CD14-positive monocyte (primary cell): ENCODE measurements around the gene TMEM88. TPM values are rescaled to one million over a fixed set of nuclear protein-coding genes. Genes with fewer than 3 reads are reported as not detected.

Experiments
- DNase-seq, 3 donors: peaks; one replicate each; pipeline ENCODE4 v3.0.0-alpha.2; 2011 to 2022
- H2AFZ ChIP-seq: 2 replicates; pipeline ENCODE4 v1.6.0; 2012; ENCODE audit warnings: mild to moderate bottlenecking, low read depth, low read length, inconsistent platforms; ENCODE audit not compliant: insufficient read depth, poor library complexity, severe bottlenecking
- H3K27ac ChIP-seq, 2 donors: 1 replicate in 1 of 2; 2 replicates in 1 of 2; pipeline ENCODE4 v1.5.1; 2012 to 2013; ENCODE audit warnings: low read length in 2 of 2, control low read depth in 1 of 2, inconsistent platforms in 1 of 2, low read depth in 1 of 2, mild to moderate bottlenecking in 1 of 2
- H3K27me3 ChIP-seq, 2 donors: one replicate each; pipeline versions ENCODE4 v1.6.0 to v1.6.1; 2011 to 2013; ENCODE audit warnings: low read length in 2 of 2; ENCODE audit not compliant: control insufficient read depth in 2 of 2, insufficient read depth in 2 of 2
- H3K36me3 ChIP-seq, 2 donors: replicated peaks in 1 of 2; 1 replicate in 1 of 2; 2 replicates in 1 of 2; pipeline versions ENCODE4 v1.5.1 to v1.6.1; 2012 to 2013; ENCODE audit warnings: low read length in 2 of 2, control low read depth in 1 of 2, inconsistent platforms in 1 of 2, mild to moderate bottlenecking in 1 of 2; ENCODE audit not compliant: insufficient read depth in 2 of 2, control insufficient read depth in 1 of 2
- H3K4me1 ChIP-seq, 2 donors: 1 replicate in 1 of 2; 2 replicates in 1 of 2; pipeline versions ENCODE4 v1.5.1 to v1.6.1; 2012 to 2013; ENCODE audit warnings: low read length in 2 of 2, control low read depth in 1 of 2, inconsistent platforms in 1 of 2, mild to moderate bottlenecking in 1 of 2, moderate library complexity in 1 of 2; ENCODE audit not compliant: insufficient read depth in 2 of 2, control insufficient read depth in 1 of 2
- H3K4me2 ChIP-seq: replicated peaks from 2 replicates; pipeline ENCODE3; 2012; ENCODE audit warnings: low read length, moderate library complexity, mild to moderate bottlenecking; ENCODE audit not compliant: poor library complexity, severe bottlenecking; ENCODE audit errors: extremely low read depth
- H3K4me3 ChIP-seq, 3 experiments: fragments of 200-600 bp in 1 of 3; sonication (generic) in 1 of 3; replicated peaks in 1 of 3; 1 replicate in 2 of 3; 2 replicates in 1 of 3; pipeline ENCODE4 v1.5.1; 2011 to 2013; ENCODE audit warnings: low read length in 3 of 3, mild to moderate bottlenecking in 3 of 3, control low read depth in 2 of 3, low read depth in 2 of 3, inconsistent platforms in 1 of 3, moderate library complexity in 1 of 3
- H3K79me2 ChIP-seq: 2 replicates; pipeline ENCODE4 v1.6.0; 2012; ENCODE audit warnings: mild to moderate bottlenecking, control low read depth, inconsistent platforms, low read length, moderate library complexity; ENCODE audit not compliant: insufficient read depth
- H3K9ac ChIP-seq: 2 replicates; pipeline ENCODE4 v1.6.0; 2017; ENCODE audit warnings: low read length, mild to moderate bottlenecking; ENCODE audit not compliant: insufficient read depth, poor library complexity, severe bottlenecking
- H3K9me3 ChIP-seq, 2 donors: replicated peaks in 1 of 2; 1 replicate in 1 of 2; 2 replicates in 1 of 2; pipeline versions ENCODE4 v1.5.1 to v1.6.1; 2012 to 2013; ENCODE audit warnings: low read length in 2 of 2, control low read depth in 1 of 2; ENCODE audit not compliant: control insufficient read depth in 1 of 2, insufficient read depth in 1 of 2
- H4K20me1 ChIP-seq: 2 replicates; pipeline ENCODE4 v1.6.0; 2012; ENCODE audit warnings: mild to moderate bottlenecking, low read length, control low read depth, moderate library complexity; ENCODE audit not compliant: insufficient read depth
- H3K27ac Mint-ChIP-seq, 7 donors: one replicate each; pipeline ENCODE4 v1.8.0; 2020; ENCODE audit warnings: mild to moderate bottlenecking in 7 of 7, mixed read lengths in 7 of 7, moderate library complexity in 6 of 7, inconsistent platforms in 2 of 7
- H3K27me3 Mint-ChIP-seq, 3 donors: one replicate each; pipeline ENCODE4 v1.8.0; 2021 to 2022; ENCODE audit warnings: low read depth in 3 of 3, mild to moderate bottlenecking in 3 of 3, mixed read lengths in 3 of 3, moderate library complexity in 3 of 3, inconsistent platforms in 1 of 3
- H3K36me3 Mint-ChIP-seq, 2 donors: one replicate each; pipeline ENCODE4 v1.8.0; 2020; ENCODE audit warnings: mixed read lengths in 2 of 2, inconsistent platforms in 1 of 2, mild to moderate bottlenecking in 1 of 2
- H3K4me1 Mint-ChIP-seq: one replicate; pipeline ENCODE4 v1.8.0; 2020; ENCODE audit warnings: mild to moderate bottlenecking, mixed read lengths
- H3K4me3 Mint-ChIP-seq, 2 donors: one replicate each; pipeline ENCODE4 v1.8.0; 2020; ENCODE audit warnings: mild to moderate bottlenecking in 2 of 2, mixed read lengths in 2 of 2, moderate library complexity in 1 of 2
- H3K9me3 Mint-ChIP-seq, 7 donors: one replicate each; pipeline ENCODE4 v1.8.0; 2020 to 2022; ENCODE audit warnings: mixed read lengths in 7 of 7, mild to moderate bottlenecking in 6 of 7, moderate library complexity in 6 of 7, inconsistent platforms in 2 of 7
- WGBS: methylation state at CpG from one replicate; pipeline ENCODE4 v1.1.5; 2013; ENCODE audit warnings: missing lambda C conversion rate; ENCODE audit not compliant: insufficient coverage; 5-methylcytosine and 5-hydroxymethylcytosine counted together
- intact Hi-C, 2 donors: fragments of 100-400 bp; cut with micrococcal nuclease; formaldehyde crosslinking; loops; one replicate each; pipeline versions ENCODE4 v1.15.0 to v1.15.1; 2023
- polyA plus RNA-seq, 3 donors: library from polyadenylated mRNA; depleted of rRNA in 1 of 3; unstranded in 2 of 3; stranded (reverse) in 1 of 3; fragments of 300-500 nt in 2 of 3; fragments of >200 nt in 1 of 3; fragmentation: Illumina TruSeq in 2 of 3; gene quantifications; 1 replicate in 2 of 3; 2 replicates in 1 of 3; pipeline ENCODE4 v1.2.3, GENCODE V29; 2012 to 2021
- TF ChIP-seq, protein P1 (sequence below): fragments of 200-600 bp; IDR thresholded peaks from one replicate; pipeline ENCODE4 v1.8.0; 2022; ENCODE audit warnings: antibody characterized with exemption, mild to moderate bottlenecking

TMEM88 gene
- polyA plus RNA-seq, 3 donors = 10.2 TPM; not detected in 2

DNA sequence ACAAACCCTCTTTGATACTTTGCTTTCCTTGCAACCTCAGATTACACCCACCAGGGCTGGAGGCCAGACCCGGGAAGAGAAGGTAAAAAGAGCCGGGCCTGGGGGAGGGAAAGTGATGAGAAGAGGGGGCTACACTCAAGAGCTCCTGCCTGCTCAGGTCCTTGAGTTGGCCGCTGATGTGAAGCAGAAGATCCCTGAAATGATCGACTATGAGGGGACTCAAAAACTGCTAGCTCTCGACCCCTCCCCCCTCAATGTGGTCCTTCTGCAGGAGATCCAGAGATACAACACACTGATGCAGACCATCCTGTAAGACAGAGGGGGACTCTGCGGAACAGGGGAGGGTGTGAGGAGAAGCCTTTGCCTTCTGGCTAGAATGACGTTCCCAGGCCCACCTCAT lies 23.6 kb upstream of the TMEM88 start:
- Histone ChIP-seq H3K4me2 (no peak overlapping the region), H3K4me1 (peaks cover 19 to 27% of the 10 kb centered on the region in 2 donors), H2AFZ (no peak overlapping the region), H3K9ac (no peak overlapping the region), H3K27me3 (no peaks in the 10 kb centered on the region), H3K4me3 (no peak overlapping the region), H3K9me3 (no peaks in the 10 kb centered on the region), H4K20me1 (no peaks in the 10 kb centered on the region), H3K36me3 (no peaks in the 10 kb centered on the region), H3K79me2 (peaks cover 5% of the 10 kb centered on the region), H3K27ac (no peak overlapping the region)
- Mint-ChIP-seq H3K4me3 (no peak overlapping the region), H3K9me3 (peaks cover 0 to 2% (median 0%) of the 10 kb centered on the region in 7 donors), H3K36me3 (no peaks in the 10 kb centered on the region), H3K27ac (no peak overlapping the region), H3K27me3 (peaks cover 10 to 26% (median 22%) of the 10 kb centered on the region in 3 donors), H3K4me1 (peaks cover 15% of the 10 kb centered on the region)
- intact Hi-C loops = loop anchor here in 1 of 2 donors (10.0 kb wide), 1 partner anchor 324 kb away; the partner anchor contains the start of gene PER1
- TF ChIP-seq, protein P1, sequence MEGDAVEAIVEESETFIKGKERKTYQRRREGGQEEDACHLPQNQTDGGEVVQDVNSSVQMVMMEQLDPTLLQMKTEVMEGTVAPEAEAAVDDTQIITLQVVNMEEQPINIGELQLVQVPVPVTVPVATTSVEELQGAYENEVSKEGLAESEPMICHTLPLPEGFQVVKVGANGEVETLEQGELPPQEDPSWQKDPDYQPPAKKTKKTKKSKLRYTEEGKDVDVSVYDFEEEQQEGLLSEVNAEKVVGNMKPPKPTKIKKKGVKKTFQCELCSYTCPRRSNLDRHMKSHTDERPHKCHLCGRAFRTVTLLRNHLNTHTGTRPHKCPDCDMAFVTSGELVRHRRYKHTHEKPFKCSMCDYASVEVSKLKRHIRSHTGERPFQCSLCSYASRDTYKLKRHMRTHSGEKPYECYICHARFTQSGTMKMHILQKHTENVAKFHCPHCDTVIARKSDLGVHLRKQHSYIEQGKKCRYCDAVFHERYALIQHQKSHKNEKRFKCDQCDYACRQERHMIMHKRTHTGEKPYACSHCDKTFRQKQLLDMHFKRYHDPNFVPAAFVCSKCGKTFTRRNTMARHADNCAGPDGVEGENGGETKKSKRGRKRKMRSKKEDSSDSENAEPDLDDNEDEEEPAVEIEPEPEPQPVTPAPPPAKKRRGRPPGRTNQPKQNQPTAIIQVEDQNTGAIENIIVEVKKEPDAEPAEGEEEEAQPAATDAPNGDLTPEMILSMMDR = no peak
- DNase-seq = peak in 1 of 3 donors; percentile 2
- 100% methylated on average over 1 of the region's 7 CpGs for WGBS

DNA sequence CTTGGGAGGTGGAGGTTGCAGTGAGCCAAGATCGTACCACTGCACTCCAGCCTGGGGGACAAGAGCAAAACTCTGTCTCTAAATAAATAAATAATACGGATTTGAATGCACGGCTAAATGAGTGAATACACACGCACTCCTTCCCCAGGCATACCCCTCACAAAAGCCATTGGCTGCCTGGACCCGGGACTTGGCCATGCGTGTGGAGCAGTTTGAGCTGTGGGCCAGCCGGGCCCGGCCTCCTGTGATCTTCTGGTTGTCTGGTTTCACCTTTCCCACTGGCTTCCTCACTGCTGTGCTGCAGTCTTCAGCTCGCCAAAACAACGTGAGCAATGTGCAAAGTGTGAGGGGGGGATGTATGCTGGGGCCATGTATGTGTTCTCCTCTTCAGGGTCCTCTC lies 22.4 kb upstream of the TMEM88 start:
- TF ChIP-seq, protein P1 = no peak
- Histone ChIP-seq H3K4me2 (no peak overlapping the region), H3K27ac (no peak overlapping the region), H3K36me3 (no peaks in the 10 kb centered on the region), H3K9ac (no peak overlapping the region), H3K79me2 (peaks cover 10% of the 10 kb centered on the region), H3K27me3 (no peaks in the 10 kb centered on the region), H4K20me1 (no peaks in the 10 kb centered on the region), H3K9me3 (no peaks in the 10 kb centered on the region), H3K4me1 (peaks cover 31 to 39% of the 10 kb centered on the region in 2 donors), H3K4me3 (no peak overlapping the region), H2AFZ (no peak overlapping the region)
- peak overlapping the region in 1 of 2 donors; percentile 82 for H3K4me3 Mint-ChIP-seq
- H3K4me1 Mint-ChIP-seq = peaks cover 24% of the 10 kb centered on the region
- H3K36me3 Mint-ChIP-seq = no peaks in the 10 kb centered on the region
- no peak for DNase-seq
- H3K9me3 Mint-ChIP-seq = peaks cover 0 to 2% (median 0%) of the 10 kb centered on the region in 7 donors
- no peak overlapping the region for H3K27ac Mint-ChIP-seq
- intact Hi-C loops = loop anchor here in 1 of 2 donors (10.0 kb wide), 1 partner anchor 322 kb away; the partner anchor contains the start of gene PER1
- peaks cover 10 to 16% (median 14%) of the 10 kb centered on the region in 3 donors for H3K27me3 Mint-ChIP-seq
- WGBS = 85% methylated on average over 6 of the region's 10 CpGs
